ENCODE measurements around the gene SNCB.

SNCB gene

DNA sequence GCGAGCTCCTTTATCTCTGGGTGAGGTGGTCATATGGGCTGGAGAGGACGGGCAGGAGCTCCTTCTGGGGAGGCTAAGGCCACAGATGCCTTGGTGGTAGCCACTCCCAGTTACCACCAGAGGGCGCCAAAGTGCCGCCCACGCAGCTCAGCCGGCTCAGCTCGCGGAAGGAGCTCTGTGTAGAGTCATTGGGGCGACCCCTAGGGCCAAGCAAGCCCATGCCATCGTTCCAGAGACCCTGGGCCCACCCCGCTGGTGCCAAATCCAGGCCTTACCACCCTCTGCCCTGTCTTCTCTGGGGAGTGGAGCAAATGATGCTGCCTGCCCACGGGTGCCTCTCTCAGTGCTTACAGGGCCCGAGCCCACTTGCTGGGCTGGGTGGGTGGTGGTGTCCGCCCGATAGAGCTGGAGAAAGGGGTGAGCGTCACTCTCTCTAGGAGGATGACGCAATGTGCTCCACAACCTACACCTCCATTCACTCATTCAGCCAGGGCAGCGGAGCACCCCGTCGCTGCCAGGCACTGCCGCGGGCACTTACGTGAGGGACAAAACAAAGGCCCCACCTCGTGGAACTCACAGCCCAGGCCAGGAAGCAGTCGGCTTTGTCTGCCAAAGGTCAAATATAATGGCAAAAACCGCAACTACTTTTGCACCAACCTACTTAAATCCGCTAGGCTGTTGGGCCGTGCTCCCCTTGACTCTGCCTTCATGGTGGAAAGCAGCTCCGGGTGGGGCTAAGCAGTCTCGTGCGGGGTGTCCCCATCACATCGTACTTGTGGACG lies 30.7 kb upstream of the SNCB start:
- DNase-seq = peak; percentile 73 to 82

DNA sequence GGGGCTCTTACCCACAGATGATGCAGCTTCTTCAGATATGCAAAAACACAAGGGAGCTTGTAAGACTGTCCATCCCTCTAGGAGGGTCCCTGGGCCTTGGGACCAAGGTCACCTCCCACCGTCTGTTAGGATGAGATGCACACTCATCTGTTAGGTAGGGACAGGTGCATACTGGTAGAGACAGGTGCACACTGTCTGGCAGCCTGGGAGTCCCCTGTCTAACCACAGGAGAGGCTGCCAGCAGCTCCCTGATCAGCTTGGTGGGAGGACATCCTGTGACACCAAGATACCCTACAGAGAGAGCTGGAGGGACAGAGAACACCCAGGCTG lies 30.2 kb upstream of the SNCB start:
- DNase-seq = no peak

DNA sequence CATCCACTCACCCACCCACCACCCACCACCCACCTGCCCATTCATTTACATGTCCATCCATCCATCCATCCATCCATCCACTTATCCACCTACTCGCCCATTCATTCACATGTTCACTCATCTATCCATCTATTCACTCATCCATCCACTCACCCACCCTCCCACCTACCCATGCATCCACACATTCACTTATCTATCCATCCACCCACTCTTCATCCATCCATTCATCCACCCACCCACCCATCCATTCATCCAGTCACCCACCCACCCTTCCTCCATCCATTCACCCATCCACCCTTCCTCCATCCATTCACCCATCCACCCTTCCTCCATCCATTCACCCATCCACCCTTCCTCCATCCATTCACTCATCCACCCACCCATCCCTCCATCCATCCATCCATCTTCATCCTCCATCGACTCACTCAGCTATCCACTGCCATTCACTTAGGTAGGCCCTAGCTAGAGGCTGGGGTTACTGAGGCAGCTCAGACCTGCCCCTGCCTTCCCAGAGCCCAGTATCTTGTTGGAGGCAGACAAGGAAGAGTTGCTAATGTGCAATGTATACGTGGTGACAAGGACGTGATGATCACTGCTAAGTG lies 29.6 kb upstream of the SNCB start:
- DNase-seq = no peak

DNA sequence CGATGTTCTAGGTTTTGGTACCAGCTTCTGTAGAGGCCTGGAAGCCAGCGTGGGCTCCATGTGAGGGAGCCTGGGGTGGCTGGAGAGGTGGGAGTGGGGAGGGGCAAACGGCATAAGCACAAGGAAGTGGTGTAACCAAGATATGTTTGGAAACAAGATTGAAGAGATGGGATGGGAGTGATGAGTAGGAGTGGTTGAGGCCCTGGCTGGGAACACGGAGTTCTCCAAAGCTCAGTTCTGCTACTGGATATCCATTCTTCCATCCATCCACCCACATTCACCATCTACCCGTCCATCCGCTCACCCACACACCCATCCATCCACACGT lies 29.1 kb upstream of the SNCB start:
- no peak for DNase-seq

DNA sequence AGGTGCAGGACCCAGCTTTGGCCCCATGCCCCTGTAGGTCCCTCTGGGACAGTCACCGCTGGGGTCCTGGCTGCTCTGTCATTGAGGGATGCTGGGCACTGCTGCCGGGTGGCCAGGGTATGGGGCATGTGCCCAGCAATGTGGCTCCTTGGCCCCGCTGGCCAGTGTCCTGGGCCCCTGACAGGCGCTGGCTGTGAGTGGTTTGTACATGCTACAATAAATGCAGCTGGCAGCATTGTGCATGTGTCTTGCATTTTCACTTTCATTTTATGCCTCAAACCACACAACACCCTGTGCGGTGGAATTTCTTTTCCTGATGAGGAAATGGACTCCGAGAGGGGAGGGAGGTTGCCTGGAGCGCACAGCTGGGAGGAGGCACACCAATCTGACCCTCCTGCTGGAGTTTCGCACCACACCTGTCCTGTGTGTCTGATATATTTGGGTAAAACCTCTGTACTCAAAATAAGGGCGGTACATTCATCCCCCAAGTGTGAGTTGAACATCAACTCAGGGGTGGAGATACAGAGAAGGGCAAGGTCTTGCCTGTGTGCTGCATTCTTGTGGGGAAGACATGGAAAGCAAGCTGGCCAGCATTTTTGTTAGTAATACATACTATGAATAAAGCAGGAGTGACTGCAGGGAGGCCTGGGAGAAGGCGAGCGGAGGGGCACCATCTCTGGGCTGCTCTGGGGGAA lies 28.6 kb upstream of the SNCB start:
- peak; percentile 6 to 23 for DNase-seq

DNA sequence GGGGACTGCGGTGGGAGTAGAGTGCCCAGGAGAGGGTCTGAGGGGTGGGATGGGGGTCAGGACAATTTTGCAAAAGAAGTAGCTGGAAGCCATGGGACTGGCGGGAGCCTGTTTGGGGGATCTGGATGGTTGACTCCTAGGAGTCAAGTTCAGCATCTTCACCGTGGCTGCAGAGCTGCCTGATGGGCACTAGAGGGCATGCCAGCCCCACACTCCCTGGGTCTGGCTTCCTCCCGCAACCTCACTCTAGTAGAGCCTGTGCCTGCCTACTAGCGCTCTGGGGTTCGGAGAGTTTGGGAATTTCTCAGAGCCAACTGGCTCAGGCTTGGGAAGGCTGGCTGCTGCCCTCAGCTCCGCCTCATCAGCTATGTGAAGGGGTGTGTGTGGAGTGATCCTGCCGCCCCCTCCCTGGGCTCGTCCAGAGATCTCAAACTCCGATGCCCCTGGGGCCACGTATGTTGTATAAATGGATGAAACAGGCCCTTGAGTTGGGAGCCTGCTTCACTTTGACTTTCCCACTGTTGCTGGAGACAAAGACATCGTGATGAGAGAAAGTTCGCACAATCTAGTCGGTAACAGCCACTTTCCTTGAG lies 27.8 kb upstream of the SNCB start:
- peak; percentile 49 to 81 for DNase-seq

DNA sequence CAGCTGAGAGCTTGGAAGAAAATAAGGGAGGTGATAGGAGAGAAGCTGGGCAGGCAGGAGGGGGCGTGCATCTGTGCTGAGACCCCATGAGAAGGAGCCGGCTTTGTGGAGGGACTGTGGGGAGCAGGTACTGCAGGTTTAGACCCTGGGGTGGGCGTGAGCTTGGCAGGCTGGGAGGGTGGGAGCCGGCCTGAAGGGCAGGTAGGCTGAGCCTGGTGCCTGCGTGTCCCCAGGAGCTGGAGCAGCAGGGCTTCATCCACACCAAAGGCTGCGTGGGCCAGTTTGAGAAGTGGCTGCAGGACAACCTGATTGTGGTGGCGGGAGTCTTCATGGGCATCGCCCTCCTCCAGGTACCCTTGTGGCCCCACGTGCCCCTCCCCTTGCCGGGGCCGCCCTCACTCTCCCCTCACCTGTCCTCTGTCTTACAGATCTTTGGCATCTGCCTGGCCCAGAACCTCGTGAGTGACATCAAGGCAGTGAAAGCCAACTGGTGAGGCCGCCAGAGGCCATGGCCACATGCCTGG lies 26.2 kb upstream of the SNCB start:
- no peak for DNase-seq

DNA sequence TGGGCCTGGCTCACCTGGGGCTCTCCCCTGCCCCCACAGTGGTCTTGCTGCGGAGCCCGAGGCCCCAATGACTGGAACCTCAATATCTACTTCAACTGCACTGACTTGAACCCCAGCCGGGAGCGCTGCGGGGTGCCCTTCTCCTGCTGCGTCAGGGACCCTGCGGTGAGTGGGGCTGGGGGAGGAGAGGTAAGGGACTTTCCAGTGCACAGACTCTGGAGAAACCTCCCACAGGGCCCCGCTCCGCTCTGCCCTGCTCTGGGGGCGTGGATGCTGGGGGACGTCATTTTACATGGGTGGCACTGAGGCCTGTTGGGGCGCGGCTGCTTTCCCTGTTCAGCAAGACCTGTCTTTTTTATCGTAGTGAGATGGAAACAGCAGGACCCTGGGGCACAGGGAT lies 24.5 kb upstream of the SNCB start:
- DNase-seq = no peak

DNA sequence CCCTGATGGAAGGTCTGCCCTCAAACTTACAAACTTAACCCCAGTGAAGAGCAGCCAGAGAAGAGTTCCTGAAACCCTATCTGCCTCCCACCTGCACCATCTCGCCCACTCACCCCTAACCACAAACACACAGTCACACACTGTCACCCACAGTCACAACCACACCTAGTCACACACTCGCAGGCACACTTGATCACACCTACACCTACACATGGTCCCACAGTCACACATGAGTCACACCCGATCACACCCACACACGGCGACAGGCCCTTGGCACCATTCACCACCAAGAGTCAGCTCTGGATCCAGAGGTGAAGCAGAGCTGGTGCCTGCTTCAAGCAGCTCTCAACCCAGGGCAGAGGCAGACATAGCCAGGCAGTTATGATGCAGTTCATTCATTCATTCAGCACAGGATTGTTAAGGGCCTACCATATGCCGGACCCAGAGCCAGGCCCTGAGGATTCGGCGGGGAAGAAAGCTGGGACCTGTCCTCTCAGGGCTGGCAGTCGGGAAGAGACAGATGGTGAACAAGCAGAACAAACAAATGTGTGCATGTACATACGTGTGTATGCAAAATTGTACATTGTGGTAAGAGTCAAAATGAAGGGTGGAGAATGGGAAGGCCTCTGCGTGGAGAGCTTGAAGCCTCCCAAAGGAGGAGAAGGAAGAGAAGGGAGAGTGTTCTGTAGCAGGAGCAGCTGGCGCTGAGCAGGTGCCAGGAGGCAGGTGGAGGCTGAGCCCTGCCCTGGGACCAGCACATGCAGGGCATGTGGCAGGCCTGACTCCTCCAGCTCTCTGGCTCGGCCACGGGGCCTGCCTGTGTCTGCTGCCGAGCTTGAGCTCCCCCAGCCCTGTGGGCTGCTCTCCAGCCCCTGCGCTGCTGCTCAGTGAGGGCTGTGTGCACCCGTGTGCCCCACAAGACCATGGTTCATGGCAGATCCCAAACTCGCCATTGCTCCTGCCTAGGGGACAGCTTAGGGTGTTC lies 23.4 kb upstream of the SNCB start:
- peak; percentile 40 to 84 for DNase-seq

DNA sequence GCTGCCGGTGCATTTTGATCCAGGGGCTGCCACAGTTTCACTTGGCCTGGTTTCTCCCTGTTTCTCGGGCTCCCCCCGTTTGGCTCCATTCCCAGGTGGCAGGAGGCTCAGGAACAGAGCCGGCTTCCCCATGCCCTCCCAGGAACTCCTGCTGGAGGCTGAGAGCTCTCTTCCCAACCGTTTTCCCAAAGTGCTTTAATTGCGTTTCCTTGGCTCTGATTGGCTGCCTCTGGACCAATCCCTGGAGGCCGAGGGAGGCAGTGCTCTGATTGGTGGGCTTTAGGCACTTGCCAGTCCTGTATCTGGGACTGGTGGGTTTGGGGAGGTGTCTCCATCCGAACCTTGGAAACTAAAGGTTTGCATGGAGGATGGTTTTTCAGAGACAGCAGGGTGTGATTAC lies 21.8 kb upstream of the SNCB start:
- DNase-seq = no peak

DNA sequence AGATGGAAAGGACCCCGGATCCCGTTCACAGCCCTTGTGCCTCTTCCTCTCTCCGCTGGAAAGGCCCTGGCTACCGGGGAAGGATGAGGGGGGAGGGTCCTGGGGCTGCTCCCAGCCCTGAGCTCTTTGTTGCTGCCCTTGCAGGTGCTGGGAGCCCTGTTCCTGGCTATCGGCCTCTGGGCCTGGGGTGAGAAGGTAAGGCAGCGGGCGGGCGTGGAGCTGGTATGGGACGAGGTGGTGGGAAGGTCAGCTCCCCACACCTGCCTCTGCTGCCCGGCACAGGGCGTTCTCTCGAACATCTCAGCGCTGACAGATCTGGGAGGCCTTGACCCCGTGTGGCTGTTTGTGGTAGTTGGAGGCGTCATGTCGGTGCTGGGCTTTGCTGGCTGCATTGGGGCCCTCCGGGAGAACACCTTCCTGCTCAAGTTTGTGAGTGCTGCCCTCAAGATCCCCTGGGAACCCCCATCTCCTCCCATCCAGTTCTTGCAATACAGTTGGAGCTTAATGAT lies 21.2 kb upstream of the SNCB start:
- DNase-seq = no peak

DNA sequence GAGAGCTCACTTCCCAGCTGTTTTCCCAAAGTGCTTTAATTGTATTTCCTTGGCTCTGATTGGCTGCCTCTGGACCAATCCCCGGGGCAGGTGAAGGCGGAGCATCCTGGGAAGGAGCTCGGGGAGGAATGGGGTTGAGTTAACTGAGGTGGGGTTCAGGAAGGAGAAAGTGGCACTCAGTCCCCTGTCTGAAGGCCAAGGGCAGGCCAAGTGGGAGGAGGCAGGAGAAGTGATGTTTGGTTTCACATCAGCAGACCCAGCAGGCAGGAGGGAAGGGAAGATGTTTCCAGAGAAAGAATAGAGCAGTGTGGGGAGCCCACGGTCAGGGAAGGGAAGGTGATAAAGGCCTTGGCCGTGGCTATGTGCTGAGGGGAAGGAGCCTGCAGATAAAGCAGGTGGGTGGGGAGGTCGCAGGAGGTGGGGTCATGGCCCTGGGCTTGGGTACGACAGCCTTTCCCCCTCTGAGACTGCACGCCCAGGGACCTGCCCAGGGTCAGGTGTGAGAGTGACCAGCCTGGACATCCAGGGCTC lies 20.1 kb upstream of the SNCB start:
- no peak for DNase-seq

DNA sequence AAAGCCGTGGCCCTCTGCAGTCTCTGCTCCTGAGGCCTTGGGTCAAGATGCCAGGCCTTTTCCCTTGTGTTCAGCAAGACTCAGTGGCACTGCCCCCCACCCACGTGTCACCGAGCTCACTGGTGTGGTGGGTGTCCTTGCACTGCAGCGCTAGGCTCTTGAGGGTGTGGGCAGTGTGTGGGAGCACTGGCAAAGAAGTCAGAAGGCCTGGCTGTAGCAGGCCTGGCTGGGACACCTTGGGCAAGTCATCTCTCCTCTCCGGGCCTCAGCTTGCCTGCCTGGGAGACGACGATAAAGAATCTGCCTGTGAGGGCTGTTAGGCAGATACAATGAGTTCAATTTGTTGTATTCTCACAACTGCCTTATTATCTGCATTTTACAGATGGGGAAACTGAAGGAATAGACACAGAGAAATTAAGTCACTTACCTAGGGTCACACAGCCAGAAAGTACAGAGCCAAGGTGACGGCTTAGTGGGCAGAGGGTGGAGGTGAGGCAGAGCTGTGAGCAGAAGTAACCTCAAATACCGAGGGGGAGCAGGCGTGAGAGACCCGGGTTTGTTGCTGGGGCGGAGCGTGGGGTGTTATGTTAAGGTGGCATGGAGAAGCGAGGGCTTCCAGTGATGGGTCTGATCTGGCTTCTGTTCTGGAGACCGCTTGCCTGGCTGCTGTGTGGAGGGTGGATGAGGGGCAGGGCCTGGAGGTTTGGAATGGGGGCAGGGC lies 18.3 kb upstream of the SNCB start:
- DNase-seq = peak in 1 of 2 donors; percentile 61

DNA sequence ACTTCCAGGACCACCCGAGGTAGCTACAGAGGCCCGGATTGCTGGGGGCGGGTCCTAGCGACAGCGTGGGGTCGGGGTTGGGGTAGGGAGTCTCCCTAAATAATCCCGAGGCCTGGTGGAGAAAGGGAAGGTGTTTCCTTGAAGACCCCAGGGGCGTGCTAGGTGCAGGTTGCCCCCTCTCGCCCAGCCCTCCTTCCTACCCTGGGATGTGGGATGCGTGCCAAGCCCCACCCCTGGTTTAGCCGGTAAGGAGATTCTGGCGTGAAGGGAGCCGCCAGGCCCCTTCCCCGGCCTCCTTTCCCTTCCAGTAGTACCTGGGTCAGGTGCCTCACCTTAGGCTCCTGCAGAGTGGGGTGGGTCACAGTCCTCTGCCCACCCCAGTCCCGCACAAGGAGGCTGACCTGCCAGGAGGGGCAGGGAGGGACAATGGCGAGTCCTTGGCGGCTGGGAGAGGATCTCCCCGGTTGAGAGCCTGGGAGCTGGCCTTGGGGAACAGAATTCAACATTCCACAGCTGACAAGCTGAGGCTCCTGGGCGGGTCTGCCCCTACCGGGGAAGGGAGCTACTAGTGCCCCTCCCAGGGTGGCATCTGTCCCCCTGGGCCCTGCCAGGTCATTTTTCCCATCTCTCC lies 17.6 kb upstream of the SNCB start:
- no peak for DNase-seq

DNA sequence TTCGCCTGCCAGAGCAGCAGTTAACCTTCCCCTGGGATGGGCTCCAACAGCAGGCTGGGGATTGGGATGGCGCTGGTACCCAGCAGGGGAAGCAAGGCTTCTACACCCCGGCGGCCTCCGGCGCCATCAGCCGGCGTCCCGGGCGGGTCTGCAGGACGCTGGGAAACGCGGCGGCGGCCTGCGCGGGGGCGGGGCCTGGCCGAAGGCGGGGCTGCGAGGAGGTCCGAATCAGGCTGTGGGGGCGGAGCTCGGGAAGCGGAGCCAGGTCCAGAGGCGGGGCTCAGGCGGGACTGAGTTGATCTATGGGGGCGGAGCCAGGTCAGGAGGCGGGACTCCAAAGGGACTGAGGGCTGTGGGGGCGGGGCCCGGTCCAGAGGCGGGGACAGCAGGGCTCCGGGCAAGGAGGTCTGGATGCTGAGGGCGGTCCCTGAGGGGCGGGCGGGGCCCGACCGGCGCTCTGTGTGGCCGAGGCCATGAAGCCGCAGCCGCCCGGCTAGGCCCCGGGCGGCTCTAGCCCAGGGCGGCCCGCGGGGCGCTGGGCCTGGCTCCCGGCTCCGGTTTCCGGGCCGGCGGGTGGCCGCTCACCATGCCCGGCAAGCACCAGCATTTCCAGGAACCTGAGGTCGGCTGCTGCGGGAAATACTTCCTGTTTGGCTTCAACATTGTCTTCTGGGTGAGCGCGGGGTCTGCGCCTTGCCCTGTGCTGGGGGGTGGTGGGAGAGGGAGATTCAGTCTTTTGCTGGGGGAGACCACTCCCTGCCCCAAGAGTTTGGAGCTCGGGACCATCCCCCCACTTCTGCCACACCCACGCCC lies 16.9 kb upstream of the SNCB start, which contains the start of gene TSPAN17:
TSS of gene TSPAN17 (plus strand) at position 455 of the 813 bp plus-strand sequence. CDS start at position 587, 132 bp downstream.
- DNase-seq = peak; percentile 100

DNA sequence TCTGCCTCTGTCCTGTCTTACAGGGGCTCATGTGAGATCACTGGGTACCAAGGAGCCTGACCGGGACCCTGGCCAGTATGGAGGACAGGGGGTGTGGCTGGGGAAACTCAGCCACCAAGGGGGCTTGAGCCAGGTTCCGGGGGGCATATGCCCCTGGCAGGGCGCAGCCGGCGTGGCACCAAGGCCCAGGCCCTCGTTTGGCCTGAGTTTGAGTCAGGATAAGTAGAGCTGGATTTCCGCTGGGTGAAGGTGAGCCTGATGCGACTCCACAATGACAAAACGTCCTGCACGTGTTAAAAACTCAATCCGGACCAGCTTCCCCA lies 16.3 kb upstream of the SNCB start:
- no peak for DNase-seq

DNA sequence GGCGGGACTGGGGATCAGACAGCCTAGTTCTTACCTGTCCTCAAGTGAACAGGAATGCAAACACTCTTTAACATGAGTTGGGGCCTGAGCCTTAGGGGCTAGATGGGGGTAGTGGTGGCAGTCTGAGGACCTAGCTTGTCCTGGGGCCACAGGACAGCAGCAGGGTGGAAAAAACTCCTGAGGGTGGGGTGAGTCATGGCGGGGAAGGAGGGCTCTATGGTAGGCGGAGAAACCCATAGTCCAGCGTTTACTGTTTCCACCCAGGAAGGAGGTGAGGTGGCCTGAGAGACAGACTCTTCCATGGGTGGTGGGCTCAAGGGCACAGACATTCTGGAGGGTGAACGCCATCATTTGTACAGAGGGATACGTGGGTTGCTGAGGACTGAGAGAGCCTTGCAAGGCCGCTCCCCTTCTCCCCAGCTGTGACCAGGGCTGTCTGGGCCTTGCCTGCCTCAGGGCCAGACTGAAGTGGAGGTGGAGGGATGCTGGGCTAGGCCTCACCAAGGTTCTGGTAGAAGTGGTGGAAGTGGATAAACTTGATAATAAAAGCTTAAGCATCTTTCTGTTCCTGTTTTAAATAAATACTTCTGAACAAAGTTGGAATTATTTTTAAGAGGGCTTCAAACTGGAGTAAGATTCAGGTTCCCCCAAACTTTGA lies 15.8 kb upstream of the SNCB start:
- no peak for DNase-seq

DNA sequence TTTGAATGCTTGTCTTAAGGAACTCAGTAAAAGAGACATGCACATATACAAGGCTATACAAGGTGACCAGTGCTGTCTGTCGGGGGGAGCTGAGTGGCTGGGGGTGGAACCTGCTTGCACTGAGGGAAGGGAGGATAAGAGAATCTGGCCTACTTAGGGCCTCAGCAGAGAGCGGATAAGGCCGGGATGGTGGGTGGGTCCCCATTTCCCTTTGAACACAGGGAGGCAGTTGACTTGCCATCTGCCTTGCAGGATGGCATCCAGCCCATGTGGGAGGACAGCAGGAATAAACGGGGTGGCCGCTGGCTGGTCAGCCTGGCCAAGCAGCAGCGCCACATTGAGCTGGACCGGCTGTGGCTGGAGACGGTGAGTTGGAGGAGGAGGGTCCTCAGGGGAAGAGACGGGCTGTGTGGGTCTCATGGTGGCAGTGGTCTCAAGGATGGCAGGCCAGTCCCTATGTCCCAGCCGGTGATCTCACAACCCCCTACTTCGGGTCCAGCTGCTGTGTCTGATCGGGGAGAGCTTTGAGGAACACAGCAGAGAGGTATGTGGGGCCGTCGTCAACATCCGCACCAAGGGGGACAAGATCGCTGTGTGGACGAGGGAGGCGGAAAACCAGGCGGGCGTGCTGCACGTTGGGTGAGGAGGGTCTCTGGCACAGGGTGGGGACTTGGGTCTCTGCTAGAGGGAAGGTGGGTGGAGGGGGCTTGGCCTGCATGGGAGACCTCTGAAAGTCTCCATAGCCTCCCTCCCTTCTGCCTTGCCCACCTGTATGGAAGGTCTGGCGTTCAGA lies 14.7 kb upstream of the SNCB start:
- no peak for DNase-seq
